Peyer's patch (tissue), 4 donors: Measurements from ENCODE around the gene IGDCC3.

Experiments used
- CTCF ChIP-seq, 6 experiments: fragments of 450-650 bp in 4 of 6; fragments of 200-600 bp in 2 of 6; sonication (generic) in 1 of 6; IDR thresholded peaks; one replicate each; pipeline ENCODE4 v1.5.1; 2017 to 2019; ENCODE audit warnings: antibody characterized with exemption in 6 of 6, mild to moderate bottlenecking in 3 of 6, moderate library complexity in 1 of 6
- POLR2A ChIP-seq, 2 donors: fragments of 450-650 bp; IDR thresholded peaks; one replicate each; pipeline ENCODE4 v1.5.1; 2017; ENCODE audit warnings: antibody characterized with exemption in 2 of 2, mild to moderate bottlenecking in 2 of 2, moderate library complexity in 2 of 2

- TF ChIP-seq CTCF (IDR thresholded peaks at IDR 0.05): no peak
- TF ChIP-seq POLR2A (IDR thresholded peaks at IDR 0.05): no peak
Observed at GRCh38 chr15:65333856-65334255, 43.9 kb downstream of the IGDCC3 start.
